Hematopoietic multipotent progenitor cell treated with erythropoietin and hydrocortisone succinate and interleukin-3 and kit ligand, for 6 days (in vitro differentiated cells): ENCODE measurements around the gene ZNF500.

ENCODE experiments used
- DNase-seq: peaks from one replicate; pipeline ENCODE4 v3.0.0-alpha.2; 2015

ZNF500 gene

DNA sequence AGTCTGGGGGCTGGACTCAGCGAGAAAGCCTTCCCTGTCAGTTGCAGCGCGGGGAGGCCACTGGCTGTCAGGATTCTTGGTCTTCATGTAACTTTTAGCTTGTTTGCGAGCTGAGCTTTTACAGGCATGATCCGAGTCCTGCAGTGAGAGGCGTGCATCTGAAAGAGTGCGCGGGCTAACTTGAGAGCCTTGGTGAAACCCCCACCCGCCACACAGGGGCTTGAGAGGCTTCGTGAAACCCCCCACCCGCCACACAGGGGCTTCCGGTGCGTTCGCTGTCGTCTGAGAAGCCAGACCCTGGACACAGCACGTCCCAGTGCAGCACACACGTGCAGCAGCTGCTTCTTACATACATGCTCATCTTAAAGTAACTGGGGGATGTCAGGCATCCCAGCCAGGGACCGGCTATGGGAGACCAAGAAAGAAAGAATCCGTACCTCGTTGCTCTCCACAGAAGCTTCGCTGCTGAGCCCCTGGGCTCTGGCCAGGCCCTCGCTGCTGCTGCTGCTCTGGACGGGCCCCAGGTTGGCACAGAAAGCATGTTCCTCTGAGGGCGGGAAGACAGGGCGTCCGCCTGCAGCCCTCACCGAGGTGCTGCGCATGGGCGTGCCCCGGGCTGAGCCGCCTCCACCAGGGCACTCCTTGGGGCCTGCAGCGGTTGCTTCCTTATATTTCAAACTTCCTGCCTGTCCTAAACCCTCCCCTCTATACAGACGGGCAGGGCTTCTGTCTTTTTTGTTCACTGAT is 65.8 kb downstream of the ZNF500 start:
- no peak for DNase-seq

DNA sequence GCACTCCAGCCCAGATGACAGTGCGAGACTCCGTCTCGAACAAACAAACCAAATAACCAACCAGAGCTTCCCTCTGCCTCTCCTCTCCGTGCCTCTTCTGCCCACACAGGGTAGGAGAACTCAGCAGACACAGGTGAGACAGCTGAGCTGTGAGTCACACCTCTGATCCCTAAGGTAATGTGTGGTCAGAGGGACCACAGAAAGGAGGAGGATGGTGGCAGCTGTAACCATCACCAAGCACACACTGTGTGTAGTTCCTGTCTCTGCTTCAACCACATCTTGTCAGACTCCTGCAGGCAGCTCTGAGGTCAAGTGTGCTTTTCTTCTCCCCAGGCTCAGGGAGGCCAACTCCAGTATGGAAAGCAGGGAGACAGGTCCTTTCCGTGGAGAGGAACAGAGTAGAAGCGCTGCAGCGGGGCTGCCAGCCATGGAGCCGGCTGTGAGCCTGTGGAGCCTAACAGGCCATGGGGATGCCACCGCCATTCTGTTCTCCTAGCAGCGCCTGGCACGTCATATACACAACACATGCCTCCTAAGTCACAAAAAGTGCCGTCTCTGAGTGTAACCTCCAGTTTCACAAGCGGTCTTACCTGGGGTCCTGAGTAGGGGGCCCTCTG is 66.5 kb downstream of the ZNF500 start:
- no peak for DNase-seq

DNA sequence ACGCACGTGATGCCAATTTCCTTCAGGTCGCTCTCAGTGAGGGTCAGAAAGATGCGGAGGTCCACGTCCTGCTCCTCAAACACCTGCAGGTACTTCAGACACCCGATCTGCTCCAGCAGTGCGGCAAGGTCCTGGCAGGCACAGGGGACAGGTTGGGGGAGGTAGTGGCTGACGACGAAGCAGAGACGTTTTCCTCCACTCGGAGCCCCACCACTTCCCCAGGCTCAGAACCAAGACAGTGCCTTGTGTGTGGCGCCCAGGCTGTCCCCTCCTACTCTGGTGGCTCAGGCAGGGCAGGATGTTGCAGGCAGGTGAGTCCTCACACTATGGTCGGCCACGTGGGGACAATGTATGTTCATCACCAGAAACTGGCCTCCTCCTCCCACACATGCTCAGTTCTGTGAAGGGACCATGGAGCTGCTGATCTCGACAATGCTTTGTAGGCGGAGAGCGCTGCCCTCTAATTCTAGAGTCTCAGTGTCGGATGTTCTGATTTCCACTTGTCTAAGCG is 67.9 kb downstream of the ZNF500 start:
- no peak for DNase-seq

DNA sequence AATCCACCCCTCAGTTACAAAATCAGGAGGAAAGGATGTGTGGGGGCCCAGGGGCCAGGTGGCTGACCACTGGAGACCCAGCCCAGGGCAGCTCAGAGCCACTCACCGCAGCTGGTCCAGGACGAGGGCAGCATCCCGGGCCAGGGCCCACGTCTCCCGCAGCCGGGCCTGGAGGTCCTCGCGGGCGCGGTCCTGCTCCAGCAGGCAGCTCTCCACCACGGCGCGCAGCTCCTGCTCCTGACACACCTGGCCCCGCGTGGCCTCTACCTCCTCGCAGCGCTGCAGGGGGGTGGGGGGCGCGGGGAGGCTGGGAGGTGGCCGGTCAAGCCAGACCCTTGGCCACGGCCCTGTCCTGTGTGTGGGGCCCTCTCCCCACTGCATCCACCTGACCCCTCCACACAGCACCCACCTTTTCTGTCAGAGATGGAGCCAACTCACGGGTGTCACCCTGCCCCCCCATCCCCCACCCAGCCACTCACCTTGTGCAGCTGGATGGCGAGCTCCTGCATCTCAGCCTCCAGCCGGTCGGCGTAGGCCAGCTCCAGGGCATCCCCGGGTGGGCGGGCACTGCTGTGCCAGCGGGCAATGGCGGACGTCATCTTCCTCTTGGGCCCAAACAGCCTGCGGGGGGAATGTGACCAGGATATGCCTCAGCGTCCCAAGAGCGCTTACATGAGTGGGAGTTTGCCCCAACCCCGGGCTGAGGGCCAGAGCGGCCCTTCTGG is 68.5 kb downstream of the ZNF500 start:
- DNase-seq: no peak
